Adipocyte (in vitro differentiated cells): ENCODE data around the gene OCIAD1.
A peak's percentile ranks its signal among the peaks of the same experiment; 100 is the strongest.

Source experiments
- DNase-seq: peaks from one replicate; pipeline ENCODE4 v3.0.0-alpha.2; 2015; ENCODE audit warnings: low read depth
- H3K27me3 ChIP-seq: replicated peaks from 2 replicates; pipeline ENCODE4 v1.7.0; 2013; ENCODE audit warnings: mild to moderate bottlenecking, low read length, moderate library complexity; ENCODE audit not compliant: control insufficient read depth, insufficient read depth
- H3K36me3 ChIP-seq: 2 replicates; pipeline ENCODE4 v1.7.0; 2013; ENCODE audit warnings: low read length, mild to moderate bottlenecking, moderate library complexity; ENCODE audit not compliant: control insufficient read depth, insufficient read depth, severe bottlenecking
- H3K4me1 ChIP-seq: 2 replicates; pipeline ENCODE4 v1.7.0; 2013; ENCODE audit warnings: mild to moderate bottlenecking, low read length, moderate library complexity; ENCODE audit not compliant: control insufficient read depth, insufficient read depth
- H3K4me3 ChIP-seq: 2 replicates; pipeline ENCODE4 v1.7.0; 2013; ENCODE audit warnings: mild to moderate bottlenecking, low read length, moderate library complexity
- H3K9ac ChIP-seq: 2 replicates; pipeline ENCODE4 v1.7.0; 2013; ENCODE audit warnings: mild to moderate bottlenecking, low read length, moderate library complexity
- H3K9me3 ChIP-seq: 2 replicates; pipeline ENCODE4 v1.7.0; 2013; ENCODE audit warnings: mild to moderate bottlenecking, low read length, moderate library complexity; ENCODE audit not compliant: control insufficient read depth

The OCIAD1 gene

GRCh38 chr4:48896845-48897244 is 66.0 kb downstream of the OCIAD1 start:
- Histone ChIP-seq H3K36me3 (no peaks in the 10 kb centered on the region), H3K27me3 (no peaks in the 10 kb centered on the region), H3K4me1 (no peaks in the 10 kb centered on the region), H3K4me3 (no peak overlapping the region), H3K9me3 (no peaks in the 10 kb centered on the region), H3K9ac (no peak overlapping the region)
- no peak for DNase-seq

- Histone ChIP-seq H3K4me3 (no peak overlapping the region), H3K27me3 (no peaks in the 10 kb centered on the region), H3K4me1 (no peaks in the 10 kb centered on the region), H3K9me3 (no peaks in the 10 kb centered on the region), H3K36me3 (no peaks in the 10 kb centered on the region), H3K9ac (no peak overlapping the region)
- no peak for DNase-seq
These were observed 68.0 kb downstream of the OCIAD1 start for GRCh38 chr4:48898733-48899431.

GRCh38 chr4:48899432-48899749 is 68.5 kb downstream of the OCIAD1 start:
- no peak overlapping the region for H3K9ac ChIP-seq
- no peaks in the 10 kb centered on the region for H3K36me3 ChIP-seq
- H3K27me3 ChIP-seq = no peaks in the 10 kb centered on the region
- no peak for DNase-seq
- no peaks in the 10 kb centered on the region for H3K4me1 ChIP-seq
- no peak overlapping the region for H3K4me3 ChIP-seq
- no peaks in the 10 kb centered on the region for H3K9me3 ChIP-seq

- Histone ChIP-seq H3K36me3 (no peaks in the 10 kb centered on the region), H3K9ac (no peak overlapping the region), H3K4me3 (no peak overlapping the region), H3K9me3 (no peaks in the 10 kb centered on the region), H3K27me3 (no peaks in the 10 kb centered on the region), H3K4me1 (no peaks in the 10 kb centered on the region)
- DNase-seq = no peak
These were observed 69.1 kb downstream of the OCIAD1 start for GRCh38 chr4:48899950-48900349.

- Histone ChIP-seq H3K9me3 (no peaks in the 10 kb centered on the region), H3K4me1 (peaks cover 4% of the 10 kb centered on the region), H3K27me3 (no peaks in the 10 kb centered on the region), H3K36me3 (no peaks in the 10 kb centered on the region), H3K4me3 (no peak overlapping the region), H3K9ac (no peak overlapping the region)
- no peak for DNase-seq
These were observed 70.3 kb downstream of the OCIAD1 start for GRCh38 chr4:48901196-48901595.

GRCh38 chr4:48902266-48902665 is 71.4 kb downstream of the OCIAD1 start:
- Histone ChIP-seq H3K4me1 (peaks cover 8% of the 10 kb centered on the region), H3K36me3 (no peaks in the 10 kb centered on the region), H3K9ac (no peak overlapping the region), H3K4me3 (no peak overlapping the region), H3K9me3 (no peaks in the 10 kb centered on the region), H3K27me3 (no peaks in the 10 kb centered on the region)
- peak; percentile 12 for DNase-seq

GRCh38 chr4:48904101-48904500 is 73.2 kb downstream of the OCIAD1 start:
- peaks cover 10% of the 10 kb centered on the region for H3K4me1 ChIP-seq
- H3K27me3 ChIP-seq = no peaks in the 10 kb centered on the region
- no peaks in the 10 kb centered on the region for H3K36me3 ChIP-seq
- no peak overlapping the region for H3K9ac ChIP-seq
- H3K4me3 ChIP-seq = no peak overlapping the region
- no peaks in the 10 kb centered on the region for H3K9me3 ChIP-seq
- DNase-seq = no peak

- peaks cover 14% of the 10 kb centered on the region for H3K4me1 ChIP-seq
- peak; percentile 12 for DNase-seq
- no peak overlapping the region for H3K9ac ChIP-seq
- H3K4me3 ChIP-seq = no peak overlapping the region
- H3K27me3 ChIP-seq = no peaks in the 10 kb centered on the region
- no peaks in the 10 kb centered on the region for H3K9me3 ChIP-seq
- H3K36me3 ChIP-seq = no peaks in the 10 kb centered on the region
These were observed 73.8 kb downstream of the OCIAD1 start for GRCh38 chr4:48904541-48905142.

- DNase-seq = peak; percentile 8
- Histone ChIP-seq H3K27me3 (no peaks in the 10 kb centered on the region), H3K4me3 (peak overlapping the region; percentile 77), H3K9ac (no peak overlapping the region), H3K4me1 (peaks cover 17% of the 10 kb centered on the region), H3K9me3 (no peaks in the 10 kb centered on the region), H3K36me3 (no peaks in the 10 kb centered on the region)
These were observed 74.6 kb downstream of the OCIAD1 start for GRCh38 chr4:48905363-48906015.

- H3K9me3 ChIP-seq = no peaks in the 10 kb centered on the region
- peak within 1 kb of the TSS; percentile 77 for H3K4me3 ChIP-seq
- peak within 1 kb of the TSS; percentile 26 for H3K9ac ChIP-seq
- peak; percentile 44 for DNase-seq
- no peaks in the 10 kb centered on the region for H3K36me3 ChIP-seq
- no peaks in the 10 kb centered on the region for H3K27me3 ChIP-seq
- peaks cover 17% of the 10 kb centered on the region for H3K4me1 ChIP-seq
These were observed 75.6 kb downstream of the OCIAD1 start, which contains the start of gene OCIAD2 for GRCh38 chr4:48906206-48907173. OCIAD2 (minus strand) TSS chr4:48906774; CDS start chr4:48904549, 2,225 bp downstream.
